Stimulated activated CD4-positive, alpha-beta T cell treated with anti-CD3 and anti-CD28 coated beads, TNF-alpha, amount 100 ng/mL, for 24 hours (primary cell): Measurements from ENCODE around the gene BBC3.

Experiments
- DNase-seq, 3 experiments: peaks; one replicate each; pipeline ENCODE4 v3.0.0-alpha.2; 2020; ENCODE audit warnings: low read depth in 3 of 3

BBC3 gene

DNA sequence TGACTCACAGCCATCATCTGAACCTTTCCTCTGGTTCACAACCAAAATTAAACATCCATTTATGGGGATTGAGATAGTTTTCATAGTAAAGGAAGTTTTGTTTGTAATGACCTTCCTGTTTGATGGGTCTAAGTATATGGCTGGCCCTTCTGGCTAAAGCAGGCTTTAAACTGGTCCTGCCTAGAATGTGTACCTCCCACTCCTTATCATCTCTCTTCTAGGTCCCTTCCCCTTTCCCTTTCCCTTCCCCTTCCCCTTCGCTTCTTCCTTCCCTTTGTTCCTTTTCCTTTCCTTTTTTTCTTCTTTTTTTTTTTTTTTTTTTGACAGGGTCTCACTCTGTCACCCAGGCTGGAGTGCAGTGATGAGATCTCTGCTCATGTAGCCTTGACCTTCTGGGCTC lies 35.6 kb downstream of the BBC3 start:
- no peak for DNase-seq

DNA sequence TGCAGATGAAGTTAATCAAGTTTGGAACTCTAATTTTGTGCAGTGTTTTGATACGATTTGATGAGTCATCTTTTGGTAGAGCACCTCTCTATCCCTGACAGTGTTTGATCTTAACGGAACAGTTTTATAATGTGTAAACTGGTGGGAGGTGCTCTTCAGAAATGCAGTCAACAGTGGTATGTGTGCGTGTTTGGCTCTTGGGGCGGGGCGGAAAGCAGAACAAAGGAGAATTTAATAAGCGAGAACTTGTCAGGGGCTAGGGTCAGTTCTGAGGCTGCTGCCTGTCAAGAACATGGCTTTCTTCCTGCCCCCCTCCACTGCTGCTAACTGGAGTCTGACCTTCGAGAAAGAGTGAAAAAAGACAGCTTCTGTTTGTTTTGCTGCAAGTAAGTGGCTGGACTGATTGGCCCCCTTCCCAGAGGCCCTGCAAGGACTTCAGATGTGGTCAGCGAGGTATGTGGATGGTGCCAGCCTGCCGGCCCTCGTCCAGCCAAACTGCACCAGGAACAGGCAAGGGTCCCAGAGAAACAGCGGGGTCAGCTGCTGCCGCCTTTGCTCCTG lies 40.8 kb downstream of the BBC3 start:
- DNase-seq = peak; percentile 43 to 60 (median 44)

DNA sequence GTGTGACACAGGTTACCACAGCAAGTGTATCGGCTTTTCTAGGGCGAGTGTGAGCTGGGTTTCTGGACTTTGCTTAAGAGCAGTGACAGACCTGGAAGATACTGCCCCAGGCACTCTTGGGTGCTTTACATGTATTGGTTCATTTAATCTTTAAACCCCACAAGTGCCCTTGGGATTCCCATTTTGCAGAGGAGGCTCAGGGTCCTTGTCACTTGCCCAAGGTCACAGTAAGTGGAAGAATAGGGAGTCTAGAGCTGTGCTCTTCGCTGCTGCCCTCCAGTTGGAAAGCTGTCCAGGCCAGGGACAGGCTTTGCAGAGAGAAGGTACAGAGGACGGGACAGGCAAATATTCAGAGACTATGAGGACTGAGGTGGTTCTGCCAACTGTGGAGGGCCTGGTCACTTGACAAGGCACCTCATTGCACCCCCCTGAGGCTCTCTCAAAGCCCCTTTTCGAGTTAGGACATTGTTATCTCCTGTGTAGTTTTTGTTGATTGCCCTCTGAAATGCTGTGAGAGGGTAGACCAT lies 42.4 kb downstream of the BBC3 start:
- DNase-seq = no peak

DNA sequence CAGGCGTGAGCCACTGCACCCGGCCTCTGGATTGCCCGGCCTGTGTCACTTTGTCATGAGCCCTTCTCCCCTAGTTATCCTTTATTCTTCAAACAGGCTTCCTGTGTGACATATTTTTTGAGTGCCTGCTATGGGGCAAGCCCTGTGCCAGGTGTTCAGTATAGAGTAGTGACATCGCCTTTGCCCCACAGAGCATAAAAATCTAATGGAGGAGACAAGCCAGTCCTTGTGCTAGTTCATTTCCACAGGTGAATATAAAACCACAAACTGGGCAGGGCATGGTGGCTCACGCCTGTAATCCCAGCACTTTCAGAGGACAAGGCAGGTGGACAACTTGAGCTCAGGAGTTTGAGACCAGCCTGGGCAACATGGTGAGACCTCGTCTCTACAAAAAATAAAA lies 43.2 kb downstream of the BBC3 start:
- DNase-seq = no peak

DNA sequence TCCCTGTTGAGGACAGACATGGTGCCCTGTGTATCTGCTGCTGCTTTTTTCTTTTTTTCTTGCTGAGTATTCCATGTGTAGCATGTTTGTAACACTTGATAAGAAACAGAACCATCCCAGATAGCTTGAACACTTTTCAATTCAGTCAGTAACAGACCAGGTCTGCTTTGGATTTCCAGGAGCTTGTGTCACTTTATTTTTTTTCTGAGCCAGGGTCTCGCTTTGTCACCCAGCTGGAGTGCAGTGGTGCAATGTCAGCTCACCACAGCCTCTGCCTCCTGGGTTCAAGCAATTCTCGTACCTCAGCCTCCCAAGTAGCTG lies 43.7 kb downstream of the BBC3 start:
- no peak for DNase-seq

DNA sequence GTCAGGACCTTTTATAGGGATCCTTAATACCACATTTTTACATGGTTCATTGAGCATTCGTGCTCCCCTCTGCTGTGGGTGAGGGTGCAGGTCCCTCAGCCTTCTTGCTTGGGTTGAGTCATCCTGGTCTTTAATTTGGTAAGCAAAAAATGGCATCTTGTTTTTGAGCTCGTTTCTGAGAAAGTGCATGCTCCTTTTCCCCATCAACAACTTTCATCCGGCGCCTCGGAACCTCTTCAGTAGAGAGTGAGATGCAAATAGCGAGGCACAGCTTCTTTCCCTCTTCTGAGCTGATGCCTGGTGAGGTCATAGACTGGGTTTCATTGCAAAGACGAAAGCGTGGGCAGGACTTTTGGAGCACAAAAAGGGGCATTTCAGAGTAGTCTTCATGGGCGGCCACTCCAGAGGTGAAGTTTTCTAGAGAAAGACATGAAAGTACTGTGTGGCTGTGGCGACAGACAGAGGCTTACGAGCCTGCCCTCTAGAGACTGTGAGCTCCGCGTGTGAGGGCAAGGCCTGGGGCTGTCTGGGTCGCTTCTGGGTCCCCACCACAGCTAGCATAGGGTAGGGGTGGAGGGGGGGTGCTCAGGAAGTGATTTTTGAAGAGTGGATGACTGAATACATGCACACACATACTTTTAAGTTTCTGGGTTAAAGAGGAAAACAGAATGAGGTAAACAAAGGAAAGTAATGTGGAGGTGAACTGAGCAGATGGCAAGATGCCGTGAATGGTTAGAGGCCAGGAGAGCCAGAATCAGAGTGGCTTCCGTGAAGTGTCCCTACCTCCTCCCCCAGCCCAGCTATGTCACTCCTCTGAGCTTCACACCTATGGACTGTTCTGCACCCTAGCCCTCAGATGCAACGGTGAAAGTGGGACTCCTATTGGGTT lies 44.3 kb downstream of the BBC3 start:
- DNase-seq = peak; percentile 70 to 81 (median 77)

DNA sequence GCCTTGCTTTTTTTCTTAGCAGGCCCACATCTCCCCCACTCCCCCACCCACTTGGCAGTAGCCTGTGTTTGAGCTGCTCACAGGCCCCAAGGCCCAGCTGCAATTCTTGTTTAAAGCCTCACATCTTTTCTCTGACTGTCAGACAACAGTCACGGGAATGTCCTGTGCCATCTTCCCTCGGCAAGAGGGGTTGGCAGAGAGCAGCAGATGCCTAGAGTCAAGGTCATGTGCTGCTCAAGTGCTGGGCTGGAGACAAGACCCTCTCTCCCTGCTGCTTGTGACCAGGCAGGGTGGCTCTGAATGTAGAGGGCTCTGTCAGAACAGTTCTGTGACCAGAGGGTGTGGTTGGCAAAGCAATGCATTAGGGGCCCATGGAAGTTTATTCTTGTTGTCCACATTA lies 47.4 kb downstream of the BBC3 start:
- DNase-seq = no peak

DNA sequence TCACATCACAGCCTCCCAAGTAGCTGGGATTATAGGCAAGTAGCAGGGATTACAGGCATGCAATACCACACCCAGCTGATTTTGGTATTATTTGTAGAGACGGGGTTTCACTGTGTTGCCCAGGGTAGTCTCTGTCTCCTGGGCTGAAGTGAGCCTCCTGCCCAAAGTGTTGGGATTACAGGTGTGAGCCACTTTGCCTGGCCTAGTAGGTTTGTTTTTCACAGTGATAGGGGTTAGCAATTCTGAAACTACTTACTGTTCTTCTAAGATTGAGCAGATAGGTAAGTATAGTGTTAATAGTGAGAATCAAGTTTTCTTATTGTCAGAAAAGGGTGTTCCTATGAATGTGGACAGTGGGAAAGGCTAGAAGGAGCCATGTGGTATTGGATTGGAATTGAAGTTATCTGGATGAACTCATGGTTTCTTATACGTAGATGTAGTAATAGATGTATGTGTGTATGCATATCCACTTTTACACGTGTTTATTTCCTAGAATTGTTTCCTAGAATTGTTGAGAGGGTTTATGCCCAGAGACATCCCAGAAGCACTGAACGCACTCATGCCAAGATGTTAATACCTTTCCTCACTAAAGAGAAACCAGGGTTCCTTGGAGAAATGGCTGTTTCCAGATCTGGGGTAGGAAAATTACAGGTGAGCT lies 51.2 kb downstream of the BBC3 start:
- DNase-seq = no peak

DNA sequence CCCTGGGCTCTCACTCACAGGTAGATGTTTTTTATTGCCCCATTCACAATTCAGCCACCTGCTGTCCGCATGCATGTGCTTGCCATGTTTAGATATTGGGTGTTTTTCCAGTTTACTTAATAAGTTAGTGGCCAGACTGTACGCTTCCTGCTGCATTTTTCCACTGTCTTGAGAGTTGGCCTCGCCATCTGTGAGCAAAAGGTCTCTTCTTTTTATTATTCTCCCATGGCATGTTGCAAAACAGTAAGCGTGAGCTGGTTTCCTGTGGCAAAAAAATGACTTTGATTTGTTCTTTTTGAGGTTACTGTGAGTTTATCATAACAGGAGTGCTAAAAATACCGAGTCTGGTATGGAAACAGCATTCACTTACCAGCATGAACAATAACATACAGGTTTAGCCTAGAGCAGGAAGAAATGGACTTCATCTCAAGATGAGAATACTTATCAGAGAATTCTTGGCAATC lies 54.3 kb downstream of the BBC3 start:
- DNase-seq = peak in 1 of 3 experiments; percentile 22

DNA sequence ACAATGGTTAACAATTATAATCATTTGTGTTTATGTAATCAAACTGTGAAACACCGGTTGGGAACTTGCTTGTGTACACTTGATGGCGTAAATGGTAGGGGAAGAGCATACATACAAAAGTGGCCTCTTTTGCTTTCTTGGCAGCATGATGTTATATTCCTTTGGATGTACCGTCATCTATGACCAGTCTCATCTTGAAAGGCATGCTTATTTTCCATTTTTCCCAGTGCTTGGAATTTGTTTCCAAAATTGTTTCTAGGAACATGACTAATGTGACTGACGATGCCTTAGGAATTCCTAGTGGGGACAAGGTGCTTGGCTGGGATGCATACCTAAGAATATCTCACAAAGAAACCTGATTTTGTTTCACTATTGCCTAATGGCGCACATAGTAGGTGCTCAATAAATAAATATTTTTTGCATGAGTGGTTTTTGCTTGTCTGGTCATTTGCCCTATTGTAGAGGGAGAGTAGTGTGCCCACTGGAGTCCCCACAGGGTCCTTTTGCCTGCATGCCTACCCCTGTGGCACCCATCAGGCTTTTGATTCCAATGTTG lies 54.9 kb downstream of the BBC3 start:
- DNase-seq = no peak

DNA sequence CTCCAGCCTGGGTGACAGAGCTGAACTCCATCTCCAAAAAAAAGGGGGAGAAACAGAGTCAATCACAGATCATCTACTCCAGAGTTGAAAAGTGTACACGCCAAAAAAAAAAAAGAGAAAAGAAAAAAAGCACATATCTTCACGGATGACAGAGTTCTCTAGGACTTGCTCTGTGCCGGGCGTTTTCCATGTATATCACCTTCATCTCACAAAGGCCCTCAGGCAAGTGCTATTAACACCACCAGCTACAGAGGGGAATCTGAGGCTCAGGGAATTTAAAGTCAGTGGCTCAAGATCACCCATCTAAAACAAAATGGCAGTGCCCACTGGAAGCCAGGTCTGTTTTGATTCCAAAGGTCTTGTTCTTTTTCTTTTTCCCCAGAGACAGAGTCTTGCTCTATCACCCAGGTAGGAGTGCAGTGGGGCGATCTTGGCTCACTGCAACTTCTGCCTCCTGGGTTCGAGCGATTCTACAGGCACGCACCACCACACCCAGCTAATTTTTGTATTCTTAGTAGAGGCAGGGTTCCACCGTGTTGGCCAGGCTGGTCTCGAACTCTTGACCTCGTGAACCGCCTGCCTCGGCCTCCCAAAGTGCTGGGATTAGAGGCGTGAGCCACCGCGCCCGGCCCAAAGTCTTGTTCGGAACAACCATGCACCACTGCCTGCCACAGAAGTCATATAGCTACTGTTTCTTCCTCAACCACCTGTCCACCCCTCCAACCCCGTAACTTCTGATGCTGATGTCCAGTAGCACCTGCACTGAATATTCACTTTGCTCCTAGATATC lies 58.1 kb downstream of the BBC3 start:
- no peak for DNase-seq
